CD4-positive, CD25-positive, alpha-beta regulatory T cell (primary cell): ENCODE results near the gene TRPV6. TPM values are rescaled to one million over a fixed set of nuclear protein-coding genes. Genes with fewer than 3 reads are reported as not detected.

Experiments
- ATAC-seq, 2 donors: fragments of 150-1000 bp; cut with Tn5 transposase; one replicate each; pipeline ENCODE4 v1.10.0; 2021; ENCODE audit warnings: low read depth in 2 of 2, moderate number of reproducible peaks in 2 of 2, moderate library complexity in 1 of 2
- DNase-seq, 3 donors: peaks; one replicate each; pipeline versions ENCODE4 v3.0.0 to v3.0.0-alpha.2; 2012 to 2022; ENCODE audit warnings: mixed read lengths in 1 of 3
- H3K27ac ChIP-seq: one replicate; pipeline ENCODE4 v1.7.0; 2013; ENCODE audit warnings: mild to moderate bottlenecking, low read length; ENCODE audit not compliant: insufficient read depth, poor library complexity, severe bottlenecking
- H3K27me3 ChIP-seq: one replicate; pipeline ENCODE4 v1.7.0; 2013; ENCODE audit warnings: low read length; ENCODE audit not compliant: control insufficient read depth, insufficient read depth
- H3K36me3 ChIP-seq: one replicate; pipeline ENCODE4 v1.7.0; 2013; ENCODE audit warnings: mild to moderate bottlenecking, low read length, moderate library complexity; ENCODE audit not compliant: control insufficient read depth, insufficient read depth
- H3K4me1 ChIP-seq: 2 replicates; pipeline ENCODE4 v1.7.0; 2013; ENCODE audit warnings: mild to moderate bottlenecking, low read length; ENCODE audit not compliant: insufficient read depth, control insufficient read depth, poor library complexity, severe bottlenecking
- H3K4me3 ChIP-seq: one replicate; pipeline ENCODE4 v1.7.0; 2013; ENCODE audit warnings: low read depth, mild to moderate bottlenecking, low read length, moderate library complexity
- H3K9me3 ChIP-seq, 2 experiments: 1 replicate in 1 of 2; 2 replicates in 1 of 2; pipeline ENCODE4 v1.7.0; 2013; ENCODE audit warnings: low read length in 2 of 2, mild to moderate bottlenecking in 1 of 2, moderate library complexity in 1 of 2; ENCODE audit not compliant: control insufficient read depth in 2 of 2
- H3K27ac Mint-ChIP-seq, 3 donors: one replicate each; pipeline ENCODE4 v1.8.0; 2020 to 2022; ENCODE audit warnings: mild to moderate bottlenecking in 3 of 3, mixed read lengths in 3 of 3, moderate library complexity in 2 of 3
- H3K27me3 Mint-ChIP-seq: one replicate; pipeline ENCODE4 v1.8.0; 2022; ENCODE audit warnings: mild to moderate bottlenecking, mixed read lengths
- H3K36me3 Mint-ChIP-seq: one replicate; pipeline ENCODE4 v1.8.0; 2020; ENCODE audit warnings: mixed read lengths
- H3K4me1 Mint-ChIP-seq, 4 donors: one replicate each; pipeline ENCODE4 v1.8.0; 2020 to 2022; ENCODE audit warnings: mixed read lengths in 4 of 4, mild to moderate bottlenecking in 1 of 4
- H3K4me3 Mint-ChIP-seq, 4 donors: one replicate each; pipeline ENCODE4 v1.8.0; 2020 to 2022; ENCODE audit warnings: mild to moderate bottlenecking in 4 of 4, mixed read lengths in 4 of 4, moderate library complexity in 3 of 4
- H3K9me3 Mint-ChIP-seq, 7 donors: one replicate each; pipeline ENCODE4 v1.8.0; 2020 to 2022; ENCODE audit warnings: mixed read lengths in 7 of 7, mild to moderate bottlenecking in 3 of 7, moderate library complexity in 2 of 7
- polyA plus RNA-seq, 4 donors: library from polyadenylated mRNA; unstranded; fragments of 300-500 nt; fragmentation: Illumina TruSeq; gene quantifications; one replicate each; pipeline ENCODE4 v1.2.3, GENCODE V29; 2021
- total RNA-seq: library from RNA; stranded (reverse); gene quantifications from one replicate; pipeline ENCODE4 v1.2.3, GENCODE V29; 2022

TRPV6 gene
- total and polyA plus RNA-seq, 5 donors from 2014 or later, result 0.17 to 0.30 TPM; not detected in 3

DNA sequence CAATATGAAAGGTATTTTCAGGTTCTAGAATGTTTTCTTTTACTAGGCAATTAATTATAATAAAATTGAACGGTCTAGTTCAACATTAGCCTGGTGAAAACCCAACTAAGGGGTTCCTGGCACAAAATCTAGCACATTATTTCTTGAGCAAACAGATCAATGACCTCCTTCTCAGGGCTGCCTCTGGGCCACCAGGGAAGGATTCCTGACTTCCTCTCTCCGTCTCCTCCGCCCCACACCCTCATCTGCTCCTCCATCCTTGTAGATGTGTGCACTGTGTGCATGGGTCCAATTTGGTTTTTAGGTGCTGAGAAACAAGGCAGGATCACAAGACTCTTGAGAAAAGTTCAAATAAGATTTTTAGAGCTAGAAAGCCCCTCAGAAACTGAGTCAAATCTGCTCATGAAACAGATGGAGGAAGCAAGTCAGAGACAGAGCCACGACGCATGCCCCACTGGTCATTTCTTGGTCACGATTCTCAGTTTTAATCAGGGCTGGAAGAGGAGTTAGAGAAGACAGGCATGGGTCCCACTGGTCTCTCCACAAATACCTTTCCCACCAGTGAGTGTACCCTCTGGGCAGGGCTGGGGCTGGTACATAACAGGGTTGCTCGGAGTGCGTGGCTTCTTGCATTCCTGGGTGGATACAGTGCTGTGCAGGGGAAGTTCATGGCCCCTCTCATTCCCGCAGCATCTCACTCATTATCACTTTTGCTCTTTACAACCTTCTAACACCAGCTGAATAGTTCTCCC, 3.8 kb downstream of the TRPV6 start:
- H3K36me3 ChIP-seq, result no peaks in the 10 kb centered on the region
- H3K9me3 Mint-ChIP-seq, result no peaks in the 10 kb centered on the region
- H3K27me3 ChIP-seq, result peaks cover 3% of the 10 kb centered on the region
- no peak overlapping the region for H3K4me3 ChIP-seq
- ATAC-seq (no peak), DNase-seq (no peak)
- H3K4me3 Mint-ChIP-seq, result no peak overlapping the region
- H3K27ac ChIP-seq, result no peak overlapping the region
- no peaks in the 10 kb centered on the region for H3K9me3 ChIP-seq
- H3K4me1 ChIP-seq, result peaks cover 3% of the 10 kb centered on the region
- peaks cover 0 to 4% (median 2%) of the 10 kb centered on the region in 4 donors for H3K4me1 Mint-ChIP-seq
- no peak overlapping the region for H3K27ac Mint-ChIP-seq
- peaks cover 8% of the 10 kb centered on the region for H3K27me3 Mint-ChIP-seq
- H3K36me3 Mint-ChIP-seq, result no peaks in the 10 kb centered on the region

- peak; percentile 30 to 63 (median 57) for DNase-seq
- Mint-ChIP-seq H3K9me3 (no peaks in the 10 kb centered on the region), H3K36me3 (no peaks in the 10 kb centered on the region), H3K4me3 (no peak overlapping the region), H3K4me1 (peaks cover 0 to 4% (median 2%) of the 10 kb centered on the region in 4 donors), H3K27me3 (peaks cover 8% of the 10 kb centered on the region), H3K27ac (no peak overlapping the region)
- Histone ChIP-seq H3K27me3 (peaks cover 3% of the 10 kb centered on the region), H3K4me1 (peaks cover 3% of the 10 kb centered on the region), H3K9me3 (no peaks in the 10 kb centered on the region), H3K27ac (no peak overlapping the region), H3K36me3 (no peaks in the 10 kb centered on the region), H3K4me3 (no peak overlapping the region)
- peak; percentile 56 to 63 for ATAC-seq
These were observed 4.6 kb downstream of the TRPV6 start for GRCh38 chr7:142880876-142881505.

DNA sequence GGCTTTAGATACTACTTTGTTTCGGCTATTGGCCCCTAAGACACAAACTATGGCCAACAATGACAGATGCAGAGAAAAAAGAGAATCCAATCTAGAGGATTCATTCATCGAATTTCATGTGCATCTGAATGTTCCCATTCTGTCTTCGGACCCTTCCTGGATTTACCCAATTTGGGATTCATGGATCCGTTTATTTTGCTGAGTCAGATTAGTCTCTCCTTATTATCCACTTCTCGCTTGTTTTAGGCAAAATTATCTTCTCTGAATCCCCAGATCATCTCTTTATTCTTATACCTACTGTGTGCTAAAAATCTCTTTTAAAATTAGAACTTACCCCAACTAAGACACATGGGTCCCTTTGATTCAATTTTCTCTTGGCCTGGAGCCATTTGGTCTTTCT, 6.5 kb downstream of the TRPV6 start:
- H3K9me3 Mint-ChIP-seq, result peaks cover 0 to 2% (median 0%) of the 10 kb centered on the region in 7 donors
- no peak for DNase-seq
- peaks cover 0 to 4% (median 2%) of the 10 kb centered on the region in 4 donors for H3K4me1 Mint-ChIP-seq

GRCh38 chr7:142878315-142878714, 7.2 kb downstream of the TRPV6 start:
- Histone ChIP-seq H3K4me3 (no peak overlapping the region), H3K9me3 (no peaks in the 10 kb centered on the region), H3K27me3 (peaks cover 3% of the 10 kb centered on the region), H3K27ac (no peak overlapping the region), H3K36me3 (no peaks in the 10 kb centered on the region), H3K4me1 (peaks cover 3% of the 10 kb centered on the region)
- DNase-seq (no peak), ATAC-seq (no peak)
- peaks cover 0 to 4% (median 2%) of the 10 kb centered on the region in 4 donors for H3K4me1 Mint-ChIP-seq
- no peaks in the 10 kb centered on the region for H3K36me3 Mint-ChIP-seq
- H3K27me3 Mint-ChIP-seq, result peaks cover 12% of the 10 kb centered on the region
- no peak overlapping the region for H3K27ac Mint-ChIP-seq
- H3K9me3 Mint-ChIP-seq, result peaks cover 0 to 2% (median 0%) of the 10 kb centered on the region in 7 donors
- H3K4me3 Mint-ChIP-seq, result no peak overlapping the region

More for the DNA sequence above, 6.5 kb downstream of the TRPV6 start:
- Histone ChIP-seq H3K36me3 (no peaks in the 10 kb centered on the region), H3K4me1 (peaks cover 3% of the 10 kb centered on the region), H3K4me3 (no peak overlapping the region), H3K27me3 (peaks cover 3% of the 10 kb centered on the region), H3K9me3 (no peaks in the 10 kb centered on the region), H3K27ac (no peak overlapping the region)
- H3K4me3 Mint-ChIP-seq, result no peak overlapping the region
- no peaks in the 10 kb centered on the region for H3K36me3 Mint-ChIP-seq
- H3K27ac Mint-ChIP-seq, result no peak overlapping the region
- H3K27me3 Mint-ChIP-seq, result peaks cover 12% of the 10 kb centered on the region
- ATAC-seq, result no peak

DNA sequence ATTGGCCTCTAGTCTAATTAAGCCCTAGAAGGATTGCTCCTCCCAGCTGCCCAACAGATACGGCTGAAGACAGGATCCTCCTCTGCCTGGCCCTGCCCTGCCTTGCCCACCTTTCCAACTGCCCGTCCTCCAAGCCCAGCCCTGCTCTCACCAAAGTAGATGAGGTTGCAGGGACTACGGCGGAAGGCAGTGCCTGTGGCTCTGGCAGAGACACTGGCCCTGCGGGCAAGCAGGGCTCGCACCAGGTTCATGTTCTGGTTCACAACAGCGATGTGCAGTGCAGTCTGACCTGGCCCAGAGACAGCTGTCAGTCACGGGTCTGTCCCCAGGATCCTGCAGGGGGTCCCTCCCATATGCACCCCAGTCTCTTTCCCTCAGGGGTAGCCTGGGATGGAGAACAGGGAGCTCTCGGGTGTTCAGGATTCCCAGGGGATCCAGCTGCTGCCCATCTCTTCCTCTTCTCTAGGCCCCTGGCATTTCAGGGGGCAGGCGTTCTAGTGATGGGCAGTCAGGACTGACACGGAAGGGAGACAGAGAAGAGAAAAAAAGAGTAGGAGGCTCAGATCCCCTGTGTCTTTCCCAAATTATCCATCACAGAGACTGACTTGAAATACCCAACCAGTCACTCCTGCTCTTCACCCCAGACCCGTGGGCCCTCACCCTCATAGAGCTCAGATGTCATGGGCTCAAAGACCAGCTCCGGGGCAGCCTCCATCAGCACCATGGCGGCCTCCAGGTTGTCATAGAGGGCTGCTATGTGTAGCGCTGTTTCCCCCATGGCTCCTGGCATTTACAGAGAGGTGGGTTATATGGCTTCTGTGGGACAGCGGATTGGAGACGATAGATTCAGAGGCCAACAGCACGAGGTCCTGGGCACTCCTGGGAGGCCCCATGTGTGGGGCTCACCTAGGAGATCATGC, 8.3 kb downstream of the TRPV6 start:
- no peak overlapping the region for H3K4me3 ChIP-seq
- no peak for ATAC-seq
- peaks cover 0 to 2% (median 0%) of the 10 kb centered on the region in 7 donors for H3K9me3 Mint-ChIP-seq
- peaks cover 3% of the 10 kb centered on the region for H3K27me3 ChIP-seq
- H3K36me3 ChIP-seq, result no peaks in the 10 kb centered on the region
- H3K9me3 ChIP-seq, result no peaks in the 10 kb centered on the region
- H3K27ac ChIP-seq, result no peak overlapping the region
- peaks cover 0 to 4% (median 2%) of the 10 kb centered on the region in 4 donors for H3K4me1 Mint-ChIP-seq
- no peak for DNase-seq
- no peak overlapping the region for H3K4me3 Mint-ChIP-seq
- peaks cover 3% of the 10 kb centered on the region for H3K4me1 ChIP-seq
- no peaks in the 10 kb centered on the region for H3K36me3 Mint-ChIP-seq
- H3K27ac Mint-ChIP-seq, result peak overlapping the region in 1 of 3 donors; percentile 52
- peaks cover 12% of the 10 kb centered on the region for H3K27me3 Mint-ChIP-seq

GRCh38 chr7:142876236-142876960, 9.1 kb downstream of the TRPV6 start:
- Mint-ChIP-seq H3K27me3 (peaks cover 12% of the 10 kb centered on the region), H3K9me3 (peaks cover 0 to 2% (median 0%) of the 10 kb centered on the region in 7 donors), H3K36me3 (no peaks in the 10 kb centered on the region), H3K4me1 (peaks cover 0 to 4% (median 2%) of the 10 kb centered on the region in 4 donors), H3K27ac (peak overlapping the region in 1 of 3 donors; percentile 52), H3K4me3 (peak overlapping the region in 1 of 4 donors; percentile 51)
- H3K27me3 ChIP-seq, result peaks cover 3% of the 10 kb centered on the region
- no peaks in the 10 kb centered on the region for H3K36me3 ChIP-seq
- ATAC-seq (no peak), DNase-seq (no peak)
- no peak overlapping the region for H3K4me3 ChIP-seq
- peaks cover 3% of the 10 kb centered on the region for H3K4me1 ChIP-seq
- H3K9me3 ChIP-seq, result no peaks in the 10 kb centered on the region
- no peak overlapping the region for H3K27ac ChIP-seq

DNA sequence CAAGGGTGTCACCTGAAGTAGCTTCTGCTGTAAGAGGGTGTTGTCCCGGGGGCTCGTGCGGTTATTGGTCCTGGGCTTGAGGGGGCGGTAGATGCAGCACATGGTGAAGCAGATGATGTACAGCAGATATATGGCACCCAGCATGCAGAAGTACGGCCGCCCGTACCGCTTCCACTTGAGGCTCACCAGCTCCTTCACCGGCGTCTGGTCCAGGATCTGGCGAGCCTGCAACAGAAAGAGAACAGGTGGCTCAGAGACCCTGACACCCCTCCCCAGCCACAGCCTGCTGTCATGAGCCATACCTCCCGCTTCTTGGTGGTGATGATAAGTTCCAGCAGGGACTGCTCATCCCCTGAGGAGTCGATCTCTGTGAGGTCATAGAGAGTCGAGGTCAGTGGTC, 10.1 kb downstream of the TRPV6 start:
- Histone ChIP-seq H3K9me3 (no peaks in the 10 kb centered on the region), H3K4me1 (no peaks in the 10 kb centered on the region), H3K4me3 (no peak overlapping the region), H3K36me3 (no peaks in the 10 kb centered on the region), H3K27ac (no peak overlapping the region), H3K27me3 (peaks cover 3% of the 10 kb centered on the region)
- Mint-ChIP-seq H3K4me3 (no peak overlapping the region), H3K9me3 (peaks cover 0 to 2% (median 0%) of the 10 kb centered on the region in 7 donors), H3K27me3 (peaks cover 5% of the 10 kb centered on the region), H3K27ac (no peak overlapping the region), H3K36me3 (no peaks in the 10 kb centered on the region), H3K4me1 (no peaks in the 10 kb centered on the region)
- ATAC-seq, result no peak
- DNase-seq, result no peak
